Measurements from ENCODE around the gene CADM3. TPM values are rescaled to one million over a fixed set of nuclear protein-coding genes. Genes with fewer than 3 reads are reported as not detected.

The CADM3 gene
- total RNA-seq, 3 donors from 2014 or later (not counting 1 experiment from before 2014, with no cell fraction given), result not detected

- intact Hi-C loops (cut with micrococcal nuclease), result loop anchor here (5.0 kb wide), 1 partner anchor 845 kb away; no protein-coding TSS in a partner anchor
- no peak for ATAC-seq
- Histone ChIP-seq H3K4me3 (ENCODE audit: low read length) (no peak overlapping the region), H3K36me3 (ENCODE audit: control insufficient read depth, insufficient read depth, low read length) (no peaks in the 10 kb centered on the region), H3K4me1 (ENCODE audit: control insufficient read depth, insufficient read depth, low read length) (no peaks in the 10 kb centered on the region), H3K9me3 (ENCODE audit: control insufficient read depth, insufficient read depth, low read length) (no peaks in the 10 kb centered on the region), H3K27me3 (ENCODE audit: control insufficient read depth, insufficient read depth, low read length) (peaks cover 8% of the 10 kb centered on the region), H3K27ac (ENCODE audit: low read length) (no peak overlapping the region)
- Mint-ChIP-seq H3K4me1 (peaks cover 0 to 8% of the 10 kb centered on the region in 2 donors), H3K36me3 (no peaks in the 10 kb centered on the region), H3K27ac (no peak overlapping the region), H3K4me3 (no peak overlapping the region), H3K9me3 (no peaks in the 10 kb centered on the region), H3K27me3 (ENCODE audit: low read depth in 2 of 2) (peaks cover 36 to 39% of the 10 kb centered on the region in 2 donors)
- no peak for DNase-seq
- 40% methylated on average over 4 of the region's 4 CpGs for WGBS (ENCODE audit: insufficient coverage)
- TF ChIP-seq, protein P1, sequence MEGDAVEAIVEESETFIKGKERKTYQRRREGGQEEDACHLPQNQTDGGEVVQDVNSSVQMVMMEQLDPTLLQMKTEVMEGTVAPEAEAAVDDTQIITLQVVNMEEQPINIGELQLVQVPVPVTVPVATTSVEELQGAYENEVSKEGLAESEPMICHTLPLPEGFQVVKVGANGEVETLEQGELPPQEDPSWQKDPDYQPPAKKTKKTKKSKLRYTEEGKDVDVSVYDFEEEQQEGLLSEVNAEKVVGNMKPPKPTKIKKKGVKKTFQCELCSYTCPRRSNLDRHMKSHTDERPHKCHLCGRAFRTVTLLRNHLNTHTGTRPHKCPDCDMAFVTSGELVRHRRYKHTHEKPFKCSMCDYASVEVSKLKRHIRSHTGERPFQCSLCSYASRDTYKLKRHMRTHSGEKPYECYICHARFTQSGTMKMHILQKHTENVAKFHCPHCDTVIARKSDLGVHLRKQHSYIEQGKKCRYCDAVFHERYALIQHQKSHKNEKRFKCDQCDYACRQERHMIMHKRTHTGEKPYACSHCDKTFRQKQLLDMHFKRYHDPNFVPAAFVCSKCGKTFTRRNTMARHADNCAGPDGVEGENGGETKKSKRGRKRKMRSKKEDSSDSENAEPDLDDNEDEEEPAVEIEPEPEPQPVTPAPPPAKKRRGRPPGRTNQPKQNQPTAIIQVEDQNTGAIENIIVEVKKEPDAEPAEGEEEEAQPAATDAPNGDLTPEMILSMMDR (IDR thresholded peaks at IDR 0.05), result no peak
Measured at GRCh38 chr1:159162516-159163265, 8.7 kb upstream of the CADM3 start.

- intact Hi-C loops (cut with micrococcal nuclease), result loop anchor here (5.0 kb wide), 1 partner anchor 844 kb away; no protein-coding TSS in a partner anchor
- no peaks in the 10 kb centered on the region for H3K36me3 Mint-ChIP-seq
- H3K27ac ChIP-seq (ENCODE audit: low read length), result no peak overlapping the region
- H3K4me3 ChIP-seq (ENCODE audit: low read length), result no peak overlapping the region
- H3K27me3 ChIP-seq (ENCODE audit: control insufficient read depth, insufficient read depth, low read length), result peaks cover 15% of the 10 kb centered on the region
- H3K4me1 Mint-ChIP-seq, result peaks cover 0 to 8% of the 10 kb centered on the region in 2 donors
- no peaks in the 10 kb centered on the region for H3K36me3 ChIP-seq (ENCODE audit: control insufficient read depth, insufficient read depth, low read length)
- ATAC-seq, result no peak
- H3K27me3 Mint-ChIP-seq (ENCODE audit: low read depth in 2 of 2), result peaks cover 42 to 44% of the 10 kb centered on the region in 2 donors
- TF ChIP-seq, protein P1 (IDR thresholded peaks at IDR 0.05), result no peak
- no peaks in the 10 kb centered on the region for H3K9me3 Mint-ChIP-seq
- H3K27ac Mint-ChIP-seq, result no peak overlapping the region
- no peaks in the 10 kb centered on the region for H3K9me3 ChIP-seq (ENCODE audit: control insufficient read depth, insufficient read depth, low read length)
- no peaks in the 10 kb centered on the region for H3K4me1 ChIP-seq (ENCODE audit: control insufficient read depth, insufficient read depth, low read length)
- H3K4me3 Mint-ChIP-seq, result no peak overlapping the region
- DNase-seq, result no peak
- 78% methylated on average over 9 of the region's 9 CpGs for WGBS (ENCODE audit: insufficient coverage)
Measured at GRCh38 chr1:159163614-159164228, 7.7 kb upstream of the CADM3 start.

- intact Hi-C loops (cut with micrococcal nuclease), result no loop called here
- WGBS (ENCODE audit: insufficient coverage), result 66% methylated on average over 4 of the region's 4 CpGs
- DNase-seq, result no peak
- Mint-ChIP-seq H3K9me3 (no peaks in the 10 kb centered on the region), H3K27me3 (ENCODE audit: low read depth in 2 of 2) (peaks cover 47 to 56% of the 10 kb centered on the region in 2 donors), H3K4me3 (no peak overlapping the region), H3K4me1 (peaks cover 6% of the 10 kb centered on the region in 2 donors), H3K27ac (no peak overlapping the region), H3K36me3 (peaks cover 8% of the 10 kb centered on the region)
- Histone ChIP-seq H3K36me3 (ENCODE audit: control insufficient read depth, insufficient read depth, low read length) (no peaks in the 10 kb centered on the region), H3K27me3 (ENCODE audit: control insufficient read depth, insufficient read depth, low read length) (peaks cover 27% of the 10 kb centered on the region), H3K27ac (ENCODE audit: low read length) (no peak overlapping the region), H3K4me1 (ENCODE audit: control insufficient read depth, insufficient read depth, low read length) (peaks cover 6% of the 10 kb centered on the region), H3K4me3 (ENCODE audit: low read length) (no peak overlapping the region), H3K9me3 (ENCODE audit: control insufficient read depth, insufficient read depth, low read length) (no peaks in the 10 kb centered on the region)
- TF ChIP-seq, protein P1 (IDR thresholded peaks at IDR 0.05), result no peak
- ATAC-seq, result no peak
Measured at GRCh38 chr1:159168043-159168442, 3.4 kb upstream of the CADM3 start.
